Right hindlimb (tissue), 1 donor: ENCODE data around the gene RAMACL.

Experiments used
- DNase-seq: peaks from one replicate; pipeline ENCODE4 v3.0.0-alpha.2; 2018

Gene RAMACL

GRCh38 chr6:166572370-166573261 lies 13.9 kb downstream of the RAMACL start:
- DNase-seq: no peak

- DNase-seq: no peak
Measured at GRCh38 chr6:166570929-166571713, 15.4 kb downstream of the RAMACL start.

GRCh38 chr6:166569206-166569605 lies 17.3 kb downstream of the RAMACL start:
- no peak for DNase-seq

GRCh38 chr6:166567813-166568212 lies 18.7 kb downstream of the RAMACL start:
- DNase-seq: no peak

- no peak for DNase-seq
Measured at GRCh38 chr6:166567107-166567506, 19.4 kb downstream of the RAMACL start.

- DNase-seq: no peak
Measured at GRCh38 chr6:166566026-166567011, 20.2 kb downstream of the RAMACL start.

- DNase-seq: peak; percentile 49
Measured at GRCh38 chr6:166565084-166565967, 21.2 kb downstream of the RAMACL start.

- DNase-seq: no peak
Measured at GRCh38 chr6:166563805-166564204, 22.7 kb downstream of the RAMACL start.

GRCh38 chr6:166563200-166563599 lies 23.3 kb downstream of the RAMACL start:
- DNase-seq: no peak

- DNase-seq: no peak
Measured at GRCh38 chr6:166562726-166563125, 23.8 kb downstream of the RAMACL start.

GRCh38 chr6:166561771-166562359 lies 24.6 kb downstream of the RAMACL start:
- DNase-seq: no peak

- no peak for DNase-seq
Measured at GRCh38 chr6:166560222-166560621, 26.3 kb downstream of the RAMACL start.

- DNase-seq: no peak
Measured at GRCh38 chr6:166559662-166560061, 26.8 kb downstream of the RAMACL start.

GRCh38 chr6:166559211-166559610 lies 27.3 kb downstream of the RAMACL start:
- DNase-seq: no peak

- DNase-seq: no peak
Measured at GRCh38 chr6:166558156-166559005, 28.1 kb downstream of the RAMACL start.

GRCh38 chr6:166556863-166557322 lies 29.6 kb downstream of the RAMACL start:
- DNase-seq: peak; percentile 90

- DNase-seq: no peak
Measured at GRCh38 chr6:166556336-166556735, 30.1 kb downstream of the RAMACL start.

- DNase-seq: no peak
Measured at GRCh38 chr6:166555086-166555485, 31.4 kb downstream of the RAMACL start.

- DNase-seq: no peak
Measured at GRCh38 chr6:166554316-166554715, 32.2 kb downstream of the RAMACL start.
